MCF 10A (cell line): Measurements from ENCODE around the gene KCNC2. TPM values are rescaled to one million over a fixed set of nuclear protein-coding genes. Genes with fewer than 3 reads are reported as not detected.

Source experiments
- BruUV-seq: library from RNA; stranded (reverse); fragments of 400-500 nt; replicated peaks from 2 replicates; lab custom pipeline; 2021; lab: Mats Ljungman, UMichigan
- CTCF ChIA-PET: fragments of 300-600 bp; sonication (Branson Sonifier 250); formaldehyde crosslinking; extraction: SDS; loops from one replicate; lab custom pipeline; 2021; ENCODE audit warnings: antibody characterized with exemption, inconsistent platforms; lab: Yijun Ruan, JAX
- POLR2A ChIA-PET: fragments of 300-600, 350-650 bp; sonication (Branson Sonifier 250); formaldehyde crosslinking; extraction: SDS; loops from one replicate; lab custom pipeline; 2020; ENCODE audit warnings: antibody characterized with exemption, inconsistent platforms; lab: Yijun Ruan, JAX
- DNase-seq: peaks from one replicate; pipeline ENCODE4 v3.0.0-alpha.2; 2018; ENCODE audit not compliant: unreplicated experiment
- H3K27ac Mint-ChIP-seq: one replicate; pipeline ENCODE4 v1.8.0; 2022; ENCODE audit warnings: mild to moderate bottlenecking, low read depth, mixed read lengths; ENCODE audit not compliant: unreplicated experiment
- H3K27me3 Mint-ChIP-seq: one replicate; pipeline ENCODE4 v1.8.0; 2022; ENCODE audit warnings: mixed read lengths; ENCODE audit not compliant: insufficient read depth, unreplicated experiment
- H3K36me3 Mint-ChIP-seq: one replicate; pipeline ENCODE4 v1.8.0; 2022; ENCODE audit warnings: mild to moderate bottlenecking, moderate library complexity, mixed read lengths; ENCODE audit not compliant: insufficient read depth, unreplicated experiment
- H3K4me1 Mint-ChIP-seq: one replicate; pipeline ENCODE4 v1.8.0; 2022; ENCODE audit warnings: mixed read lengths; ENCODE audit not compliant: insufficient read depth, unreplicated experiment
- H3K4me3 Mint-ChIP-seq: one replicate; pipeline ENCODE4 v1.8.0; 2022; ENCODE audit warnings: mild to moderate bottlenecking, moderate library complexity, mixed read lengths; ENCODE audit not compliant: unreplicated experiment
- H3K9me3 Mint-ChIP-seq: one replicate; pipeline ENCODE4 v1.8.0; 2022; ENCODE audit warnings: mixed read lengths; ENCODE audit not compliant: unreplicated experiment
- CTCF ChIP-seq: fragments of 200-600 bp; IDR thresholded peaks from one replicate; pipeline ENCODE4 v1.8.0; 2022; ENCODE audit warnings: antibody characterized with exemption, mild to moderate bottlenecking; ENCODE audit not compliant: unreplicated experiment
- intact Hi-C: fragments of 100-400 bp; cut with micrococcal nuclease; formaldehyde crosslinking; loops from 2 replicates; pipeline ENCODE4 v1.14.1; 2022
- total RNA-seq: library from RNA; stranded (reverse); gene quantifications from 2 replicates; pipeline ENCODE4 v1.2.3, GENCODE V29; 2022

The KCNC2 gene
- total RNA-seq, 1 experiment from 2014 or later = not detected

GRCh38 chr12:75087654-75088053 is 122.0 kb downstream of the KCNC2 start:
- Mint-ChIP-seq H3K36me3 (no peaks in the 10 kb centered on the region), H3K4me1 (no peaks in the 10 kb centered on the region), H3K9me3 (no peaks in the 10 kb centered on the region), H3K27me3 (no peaks in the 10 kb centered on the region), H3K4me3 (no peak overlapping the region), H3K27ac (no peak overlapping the region)
- TF ChIP-seq CTCF = no peak
- ChIA-PET CTCF (interaction anchor here (0.6 to 1.1 kb wide), 4 partner anchors 14 to 268 kb away, joined by 3 to 4 read pairs (median 3); no protein-coding TSS in a partner anchor), POLR2A (no interaction called here)
- DNase-seq = peak; percentile 11
- BruUV-seq = no TSS peak
- intact Hi-C loops = no loop called here

- no peak overlapping the region for H3K27ac Mint-ChIP-seq
- CTCF ChIA-PET = interaction anchor here (0.5 kb wide), 1 partner anchor 11 kb away, joined by 3 read pairs; no protein-coding TSS in a partner anchor
- intact Hi-C loops = no loop called here
- no peaks in the 10 kb centered on the region for H3K27me3 Mint-ChIP-seq
- no peak overlapping the region for H3K4me3 Mint-ChIP-seq
- peak; percentile 36 for DNase-seq
- POLR2A ChIA-PET = interaction anchor here (0.7 kb wide), 1 partner anchor 196 kb away, joined by 3 read pairs; no protein-coding TSS in a partner anchor
- H3K36me3 Mint-ChIP-seq = no peaks in the 10 kb centered on the region
- H3K4me1 Mint-ChIP-seq = no peaks in the 10 kb centered on the region
- BruUV-seq = no TSS peak
- no peak for TF ChIP-seq CTCF
- no peaks in the 10 kb centered on the region for H3K9me3 Mint-ChIP-seq
Observed at GRCh38 chr12:75086091-75087038, 123.3 kb downstream of the KCNC2 start.

- no peak overlapping the region for H3K27ac Mint-ChIP-seq
- H3K36me3 Mint-ChIP-seq = no peaks in the 10 kb centered on the region
- no peaks in the 10 kb centered on the region for H3K27me3 Mint-ChIP-seq
- ChIA-PET POLR2A (no interaction called here), CTCF (interaction anchor here (0.7 kb wide), 1 partner anchor 48 kb away, joined by 7 read pairs; no protein-coding TSS in a partner anchor)
- no TSS peak for BruUV-seq
- intact Hi-C loops = no loop called here
- DNase-seq = no peak
- H3K9me3 Mint-ChIP-seq = no peaks in the 10 kb centered on the region
- no peaks in the 10 kb centered on the region for H3K4me1 Mint-ChIP-seq
- no peak for TF ChIP-seq CTCF
- no peak overlapping the region for H3K4me3 Mint-ChIP-seq
Observed at GRCh38 chr12:75081305-75081704, 128.3 kb downstream of the KCNC2 start.

- DNase-seq = no peak
- Mint-ChIP-seq H3K27me3 (no peaks in the 10 kb centered on the region), H3K4me3 (no peak overlapping the region), H3K27ac (no peak overlapping the region), H3K4me1 (no peaks in the 10 kb centered on the region), H3K36me3 (no peaks in the 10 kb centered on the region), H3K9me3 (no peaks in the 10 kb centered on the region)
- intact Hi-C loops = no loop called here
- CTCF ChIA-PET = no interaction called here
- POLR2A ChIA-PET = no interaction called here
- BruUV-seq = no TSS peak
- TF ChIP-seq CTCF = no peak
Observed at GRCh38 chr12:75080582-75080981, 129.1 kb downstream of the KCNC2 start.
